HG02970 (cell line): ENCODE results near the gene OR10V1.

Experiments used
- ATAC-seq: cut with Tn5 transposase; IDR thresholded peaks from one replicate; pipeline ENCODE4 v1.9.1; 2021; ENCODE audit warnings: mild to moderate bottlenecking, moderate library complexity, moderate number of reproducible peaks; ENCODE audit not compliant: unreplicated experiment, low FRiP score

OR10V1 gene

GRCh38 chr11:59713745-59714144, at the start of gene OR10V1:
TSS of gene OR10V1 (minus strand) at chr11:59713845. CDS start at chr11:59713845, 0 bp downstream.
- ATAC-seq: no peak

DNA sequence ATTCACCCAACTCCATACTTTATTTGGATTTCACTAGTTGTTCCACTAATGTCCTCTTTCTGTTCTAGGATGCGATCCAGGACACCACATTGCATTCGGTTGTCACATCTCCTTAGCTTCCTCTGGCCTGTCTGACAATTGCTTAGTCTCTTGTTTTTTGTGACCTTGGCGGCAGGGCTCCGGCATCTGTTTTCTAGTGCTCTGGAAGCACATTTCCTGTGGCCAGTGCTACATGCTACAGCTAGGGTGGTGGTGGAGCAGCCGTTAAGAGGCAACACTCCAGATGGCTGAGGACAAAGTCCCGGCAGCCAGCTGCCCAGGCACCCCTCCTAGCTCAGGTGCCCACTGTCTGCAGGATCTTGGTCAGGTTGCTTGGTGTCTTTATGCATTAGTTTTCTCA, 48.3 kb upstream of the OR10V1 start:
- no peak for ATAC-seq

GRCh38 chr11:59760771-59761170, 47.1 kb upstream of the OR10V1 start:
- no peak for ATAC-seq

GRCh38 chr11:59759900-59760299, 46.3 kb upstream of the OR10V1 start:
- no peak for ATAC-seq

GRCh38 chr11:59758401-59759037, 44.9 kb upstream of the OR10V1 start:
- no peak for ATAC-seq

GRCh38 chr11:59756845-59757244, 43.2 kb upstream of the OR10V1 start:
- no peak for ATAC-seq

DNA sequence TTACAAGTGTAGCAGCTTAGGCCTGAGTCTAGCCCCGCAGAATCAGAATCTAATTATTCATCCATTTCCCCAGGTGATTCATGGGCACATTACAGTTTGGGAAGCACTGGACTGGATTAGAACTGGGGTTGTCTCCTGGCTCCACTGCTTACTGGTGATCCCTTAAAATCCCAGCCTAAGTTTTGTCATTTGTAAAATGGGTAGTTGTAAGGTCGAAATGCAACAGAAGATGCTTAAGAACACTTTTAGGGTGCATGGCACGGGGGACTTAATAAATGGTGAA, 42.9 kb upstream of the OR10V1 start:
- no peak for ATAC-seq

- ATAC-seq: peak; percentile 3
Measured at GRCh38 chr11:59755701-59756557, 42.3 kb upstream of the OR10V1 start.

DNA sequence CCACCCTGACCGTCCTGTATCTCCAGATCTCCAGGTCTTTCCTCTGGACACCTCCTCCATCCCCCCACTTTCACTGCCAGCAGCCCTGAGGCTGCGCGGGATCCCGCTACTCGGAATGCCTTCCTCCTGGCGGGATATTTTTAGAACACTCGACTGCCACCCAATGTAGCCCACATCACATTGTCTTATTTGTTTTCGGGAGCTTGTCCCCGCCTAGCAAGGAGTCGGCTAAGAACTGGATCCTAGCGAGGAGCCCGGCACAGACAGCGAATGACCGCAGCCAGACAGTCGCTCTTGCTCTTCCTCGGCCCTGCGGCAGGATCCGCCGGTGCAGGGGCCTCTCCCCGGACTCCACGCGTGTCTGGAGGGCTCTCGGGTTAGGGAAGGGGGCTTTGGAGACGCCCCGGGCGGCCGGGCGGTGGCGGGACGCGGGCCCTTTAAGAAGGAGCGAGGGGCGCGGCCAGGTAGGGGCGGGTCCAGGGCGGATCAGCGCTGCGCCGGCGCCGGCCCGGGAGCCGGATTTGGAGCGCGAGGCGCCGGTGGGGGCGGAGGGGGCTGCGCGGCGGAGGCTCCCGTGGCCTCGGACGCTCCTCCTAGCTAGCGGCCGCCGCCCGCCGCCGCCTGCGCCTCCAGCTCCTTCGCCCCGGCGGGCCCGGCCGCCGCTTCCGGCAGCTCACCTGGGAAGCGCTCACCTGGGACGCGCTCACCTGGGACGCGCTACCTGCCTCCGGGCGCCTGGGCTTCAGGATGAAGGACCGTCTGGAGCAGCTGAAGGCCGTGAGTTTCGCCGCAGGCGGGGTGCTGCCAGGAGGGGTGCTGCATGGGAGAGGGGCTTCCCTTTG, 41.4 kb upstream of the OR10V1 start, which contains the start of gene STX3:
TSS of gene STX3 (plus strand) at position 518 of the 842 bp plus-strand sequence. CDS start at position 748, 230 bp downstream.
- peak; percentile 71 for ATAC-seq

DNA sequence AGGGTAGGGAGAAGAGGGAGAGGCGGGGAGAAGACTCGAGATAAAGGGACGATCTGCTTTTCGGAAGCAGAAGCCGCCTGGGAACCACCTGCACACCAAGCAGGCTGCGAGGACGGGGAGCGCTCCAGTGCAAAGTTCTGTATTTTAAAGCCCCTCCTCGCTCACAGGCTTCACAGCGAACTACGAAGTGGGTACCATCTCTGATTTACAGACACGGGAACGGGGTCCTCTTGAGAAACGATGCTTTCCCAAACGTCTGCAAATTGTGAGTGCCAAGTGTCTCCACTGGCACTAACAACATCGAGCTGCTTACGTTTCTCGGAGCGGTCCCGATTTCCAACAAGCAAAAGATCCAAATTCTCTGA, 40.8 kb upstream of the OR10V1 start:
- ATAC-seq: peak; percentile 24

GRCh38 chr11:59753650-59754493, 40.2 kb upstream of the OR10V1 start:
- peak; percentile 59 for ATAC-seq

DNA sequence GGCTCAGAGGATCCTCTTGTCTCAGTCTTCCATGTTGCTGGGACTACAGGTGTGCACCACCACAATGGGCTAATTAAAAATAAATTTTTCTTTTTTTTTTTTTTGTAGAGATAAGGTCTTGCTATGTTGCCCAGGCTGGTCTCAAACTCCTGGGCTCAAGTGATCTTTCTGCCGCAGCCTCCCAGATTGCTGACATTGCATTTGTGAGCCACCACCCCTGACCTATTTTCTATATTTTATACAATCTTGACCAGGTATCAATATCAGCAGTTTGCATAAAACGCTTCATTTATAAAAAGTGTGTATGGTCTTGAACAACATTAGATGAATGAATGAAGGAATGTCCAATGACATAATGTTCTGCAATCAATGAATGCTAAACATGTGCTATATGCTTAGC, 32.5 kb upstream of the OR10V1 start:
- no peak for ATAC-seq

- ATAC-seq: no peak
Measured at GRCh38 chr11:59730896-59731565, 17.4 kb upstream of the OR10V1 start.

DNA sequence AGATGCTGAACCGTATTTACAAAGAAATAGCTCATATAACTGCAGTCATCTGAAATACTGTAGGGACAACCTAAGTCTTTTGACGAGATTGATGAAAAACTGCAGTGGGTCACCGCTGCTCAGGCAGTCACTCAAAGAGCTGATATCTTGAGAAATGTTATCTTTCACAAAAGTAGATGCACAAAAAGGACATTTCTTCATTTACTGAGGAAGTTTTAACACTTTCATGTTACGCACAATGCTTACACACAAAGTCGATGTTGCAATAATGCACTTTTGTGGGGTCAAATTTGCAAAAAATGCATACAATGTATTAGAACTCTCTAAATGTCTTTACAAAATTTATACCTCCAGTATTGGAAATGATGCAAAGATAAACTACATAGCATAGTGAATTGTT, 16.2 kb upstream of the OR10V1 start:
- no peak for ATAC-seq

- no peak for ATAC-seq
Measured at GRCh38 chr11:59728913-59729312, 15.3 kb upstream of the OR10V1 start.

GRCh38 chr11:59728154-59728553, 14.5 kb upstream of the OR10V1 start:
- ATAC-seq: no peak

DNA sequence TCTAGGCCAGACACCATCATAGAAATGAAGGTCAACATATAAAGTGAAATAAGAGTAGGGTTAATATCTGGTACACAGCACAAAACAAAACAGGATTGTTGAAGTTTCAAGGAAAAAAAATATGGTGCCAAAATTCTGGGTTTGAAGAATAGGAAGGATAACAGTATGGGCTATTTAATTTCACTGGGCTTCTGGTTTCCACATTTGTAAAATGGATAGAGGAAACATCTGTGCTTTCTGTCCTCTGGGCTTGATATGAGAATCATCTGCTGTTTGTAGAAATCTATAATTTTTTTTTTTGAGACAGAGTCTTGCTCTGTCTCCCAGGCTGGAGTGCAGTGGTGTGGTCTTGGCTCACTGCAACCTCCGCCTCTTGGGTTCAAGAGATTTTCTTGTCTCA, 13.8 kb upstream of the OR10V1 start:
- no peak for ATAC-seq

- ATAC-seq: no peak
Measured at GRCh38 chr11:59724066-59724465, 10.4 kb upstream of the OR10V1 start.

GRCh38 chr11:59719556-59719955, 5.9 kb upstream of the OR10V1 start:
- ATAC-seq: no peak

DNA sequence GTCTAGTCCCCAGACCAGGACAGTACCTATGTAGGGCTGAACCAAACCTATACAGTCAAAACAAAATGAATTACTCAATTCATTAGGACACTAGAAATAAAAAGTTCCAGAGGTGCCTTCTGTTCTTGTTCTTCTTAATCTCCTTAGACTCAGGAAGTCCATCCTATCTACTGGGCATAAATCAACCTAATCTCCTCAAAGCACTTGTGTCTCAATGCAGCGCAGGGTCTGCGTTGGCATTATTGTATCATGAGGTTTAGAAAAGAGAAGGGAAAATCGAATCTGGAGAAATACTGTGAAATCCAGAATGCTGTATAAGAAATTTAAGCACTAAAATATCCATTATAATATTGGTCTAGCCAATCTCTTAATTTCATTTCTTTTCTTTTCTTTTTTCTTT, 2.4 kb upstream of the OR10V1 start:
- ATAC-seq: no peak
